Neural crest cell (in vitro differentiated cells): ENCODE results near the gene GPR89B. TPM values are rescaled to one million over a fixed set of nuclear protein-coding genes. Genes with fewer than 3 reads are reported as not detected.
"Not testable (repeated sequence)": the region's sequence is repeated elsewhere in the genome, so short reads cannot be mapped to it uniquely, and the experiment has no call there.

Source experiments
- DNase-seq: peaks from one replicate; pipeline ENCODE4 v3.0.0; 2021; ENCODE audit warnings: low read depth, mixed read lengths, low spot score
- H3K27ac Mint-ChIP-seq: one replicate; pipeline ENCODE4 v1.8.0; 2021; ENCODE audit warnings: mild to moderate bottlenecking, mixed read lengths; ENCODE audit not compliant: unreplicated experiment
- H3K27me3 Mint-ChIP-seq: 2 replicates; pipeline ENCODE4 v1.8.0; 2021; ENCODE audit warnings: low read depth, mild to moderate bottlenecking, mixed read lengths
- H3K36me3 Mint-ChIP-seq: 2 replicates; pipeline ENCODE4 v1.8.0; 2021; ENCODE audit warnings: low read depth, mild to moderate bottlenecking, mixed read lengths
- H3K4me1 Mint-ChIP-seq: 2 replicates; pipeline ENCODE4 v1.8.0; 2021; ENCODE audit warnings: mixed read lengths
- H3K4me3 Mint-ChIP-seq: one replicate; pipeline ENCODE4 v1.8.0; 2021; ENCODE audit warnings: mild to moderate bottlenecking, mixed read lengths
- H3K9me3 Mint-ChIP-seq: 2 replicates; pipeline ENCODE4 v1.8.0; 2021; ENCODE audit warnings: mixed read lengths
- total RNA-seq: library from RNA; stranded (reverse); gene quantifications from 2 replicates; pipeline ENCODE4 v1.2.1, GENCODE V29; 2021
- TF ChIP-seq, protein P1 (sequence below): fragments of 200-600 bp; sonication (generic); conservative IDR thresholded peaks from 2 replicates; pipeline ENCODE4 v1.5.0; 2021; ENCODE audit warnings: antibody characterized with exemption, mild to moderate bottlenecking

GPR89B gene
- total RNA-seq, 1 donor from 2014 or later = 20.6 TPM

DNA sequence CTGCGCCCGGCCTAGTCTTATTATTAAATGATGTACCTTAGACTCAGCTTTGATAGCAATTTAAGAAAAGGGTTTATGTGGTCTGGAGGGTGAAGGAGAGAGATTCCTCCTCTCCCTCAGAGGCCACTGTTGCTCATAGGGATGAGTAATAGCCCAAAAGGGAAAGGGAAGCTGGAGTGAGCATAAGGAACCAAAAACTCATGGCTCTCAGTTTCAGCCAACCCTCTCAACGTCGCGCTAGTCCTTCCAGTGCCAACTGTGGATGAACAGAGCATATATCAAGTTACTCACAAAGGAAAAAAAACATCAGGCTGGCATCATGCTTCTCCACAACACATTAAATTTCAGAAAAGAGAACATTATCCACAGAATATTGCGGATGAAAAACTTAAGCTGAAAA lies 8.3 kb upstream of the GPR89B start:
- TF ChIP-seq, protein P1, sequence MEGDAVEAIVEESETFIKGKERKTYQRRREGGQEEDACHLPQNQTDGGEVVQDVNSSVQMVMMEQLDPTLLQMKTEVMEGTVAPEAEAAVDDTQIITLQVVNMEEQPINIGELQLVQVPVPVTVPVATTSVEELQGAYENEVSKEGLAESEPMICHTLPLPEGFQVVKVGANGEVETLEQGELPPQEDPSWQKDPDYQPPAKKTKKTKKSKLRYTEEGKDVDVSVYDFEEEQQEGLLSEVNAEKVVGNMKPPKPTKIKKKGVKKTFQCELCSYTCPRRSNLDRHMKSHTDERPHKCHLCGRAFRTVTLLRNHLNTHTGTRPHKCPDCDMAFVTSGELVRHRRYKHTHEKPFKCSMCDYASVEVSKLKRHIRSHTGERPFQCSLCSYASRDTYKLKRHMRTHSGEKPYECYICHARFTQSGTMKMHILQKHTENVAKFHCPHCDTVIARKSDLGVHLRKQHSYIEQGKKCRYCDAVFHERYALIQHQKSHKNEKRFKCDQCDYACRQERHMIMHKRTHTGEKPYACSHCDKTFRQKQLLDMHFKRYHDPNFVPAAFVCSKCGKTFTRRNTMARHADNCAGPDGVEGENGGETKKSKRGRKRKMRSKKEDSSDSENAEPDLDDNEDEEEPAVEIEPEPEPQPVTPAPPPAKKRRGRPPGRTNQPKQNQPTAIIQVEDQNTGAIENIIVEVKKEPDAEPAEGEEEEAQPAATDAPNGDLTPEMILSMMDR = no peak
- H3K36me3 Mint-ChIP-seq = no peaks in the 10 kb centered on the region
- DNase-seq = no peak
- peaks cover 7% of the 10 kb centered on the region for H3K4me1 Mint-ChIP-seq
- no peaks in the 10 kb centered on the region for H3K9me3 Mint-ChIP-seq
- H3K27ac Mint-ChIP-seq = no peak overlapping the region
- no peak overlapping the region for H3K4me3 Mint-ChIP-seq
- H3K27me3 Mint-ChIP-seq = no peaks in the 10 kb centered on the region

DNA sequence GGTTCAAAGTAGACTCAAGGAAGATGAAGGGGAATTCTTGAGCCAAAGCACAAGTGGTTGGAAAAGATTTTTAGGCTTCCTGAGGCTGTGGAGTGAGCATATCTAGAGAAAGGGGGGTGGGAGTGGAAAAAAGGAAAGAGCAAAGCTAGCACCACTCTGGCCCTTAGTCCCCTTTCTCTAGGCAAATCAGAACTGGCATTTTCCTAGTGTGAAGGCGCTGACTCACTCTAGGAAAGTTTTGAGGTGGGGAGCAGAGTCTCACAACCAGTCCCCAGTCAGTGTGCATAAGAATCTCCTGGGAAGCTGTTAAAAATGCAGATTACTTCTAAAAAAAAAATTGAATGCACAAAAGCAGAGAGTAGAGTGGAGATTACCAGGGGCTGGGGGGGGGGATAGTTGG lies 3.4 kb upstream of the GPR89B start:
- no peaks in the 10 kb centered on the region for H3K36me3 Mint-ChIP-seq
- peak overlapping the region; percentile 10 for H3K4me3 Mint-ChIP-seq
- TF ChIP-seq, protein P1 = no peak
- H3K27me3 Mint-ChIP-seq = no peaks in the 10 kb centered on the region
- no peak overlapping the region for H3K27ac Mint-ChIP-seq
- H3K9me3 Mint-ChIP-seq = no peaks in the 10 kb centered on the region
- peaks cover 4% of the 10 kb centered on the region for H3K4me1 Mint-ChIP-seq
- no peak for DNase-seq

DNA sequence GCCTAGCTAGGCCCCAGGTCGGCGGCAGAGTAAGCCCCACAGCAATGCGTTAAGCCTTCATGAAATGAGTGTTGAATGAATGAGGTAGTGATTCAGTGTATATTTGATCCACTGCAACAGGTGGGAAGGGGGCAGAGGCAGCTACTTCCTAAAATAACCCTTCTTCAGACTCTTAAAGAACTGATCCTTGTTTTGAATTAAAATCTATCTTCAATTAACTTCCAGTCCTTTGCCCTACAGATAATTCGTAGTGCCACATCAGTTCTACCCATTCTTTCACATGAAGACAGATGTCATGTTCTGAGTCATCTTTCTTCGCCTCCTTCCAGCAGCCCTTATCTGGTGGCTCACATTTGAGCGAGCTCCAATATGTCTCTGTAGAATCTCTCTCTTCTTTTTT lies 1.0 kb upstream of the GPR89B start:
- H3K27ac Mint-ChIP-seq, H3K36me3 Mint-ChIP-seq, H3K4me3 Mint-ChIP-seq, H3K27me3 Mint-ChIP-seq, H3K9me3 Mint-ChIP-seq, DNase-seq: not testable (repeated sequence)
- H3K4me1 Mint-ChIP-seq = peaks cover 15% of the 10 kb centered on the region

DNA sequence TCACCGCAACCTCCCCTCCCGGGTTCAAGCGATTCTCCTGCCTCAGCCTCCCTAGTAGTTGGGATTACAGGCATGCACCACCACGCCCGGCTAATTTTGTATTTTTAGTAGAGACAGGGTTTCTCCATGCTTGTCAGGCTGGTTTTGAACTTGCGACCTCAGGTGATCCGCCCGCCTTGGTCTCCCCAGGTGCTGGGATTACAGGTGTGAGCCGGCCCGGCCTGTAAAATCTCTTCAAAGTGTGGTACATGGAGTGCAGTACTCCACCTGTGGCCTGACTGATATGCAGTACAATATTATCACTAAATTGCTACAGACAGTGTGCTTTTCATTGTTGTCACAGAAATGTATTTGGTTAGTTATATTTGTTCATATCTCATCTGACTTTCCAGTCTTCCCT lies 531 bp upstream of the GPR89B start:
- H3K9me3 Mint-ChIP-seq, H3K27me3 Mint-ChIP-seq, DNase-seq, H3K27ac Mint-ChIP-seq, H3K36me3 Mint-ChIP-seq: not testable (repeated sequence)
- H3K4me3 Mint-ChIP-seq = peak overlapping the region; percentile 81
- peaks cover 15% of the 10 kb centered on the region for H3K4me1 Mint-ChIP-seq

DNA sequence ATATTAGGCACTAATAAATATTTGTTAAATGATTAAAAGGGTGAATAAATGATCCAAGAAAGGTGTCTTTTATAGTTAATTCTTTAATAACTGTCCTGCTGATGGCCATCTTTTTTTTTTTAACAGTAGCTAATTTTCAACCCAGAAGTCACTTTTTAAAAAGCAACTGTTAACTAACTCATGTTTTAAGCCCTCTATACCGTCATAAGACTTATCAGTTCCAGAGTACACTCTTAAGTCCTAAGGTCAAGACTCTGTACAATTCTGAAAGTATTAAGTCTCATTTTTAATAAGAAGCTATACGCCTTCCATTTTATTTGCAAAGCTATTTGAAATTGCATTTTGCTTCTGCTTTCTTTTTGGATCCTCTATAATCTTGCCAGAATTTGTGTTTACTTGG lies 2.9 kb downstream of the GPR89B start:
- peaks cover 15% of the 10 kb centered on the region for H3K4me1 Mint-ChIP-seq
- H3K27me3 Mint-ChIP-seq, H3K36me3 Mint-ChIP-seq, H3K9me3 Mint-ChIP-seq, DNase-seq, H3K27ac Mint-ChIP-seq: not testable (repeated sequence)
- peak overlapping the region; percentile 61 for H3K4me3 Mint-ChIP-seq

DNA sequence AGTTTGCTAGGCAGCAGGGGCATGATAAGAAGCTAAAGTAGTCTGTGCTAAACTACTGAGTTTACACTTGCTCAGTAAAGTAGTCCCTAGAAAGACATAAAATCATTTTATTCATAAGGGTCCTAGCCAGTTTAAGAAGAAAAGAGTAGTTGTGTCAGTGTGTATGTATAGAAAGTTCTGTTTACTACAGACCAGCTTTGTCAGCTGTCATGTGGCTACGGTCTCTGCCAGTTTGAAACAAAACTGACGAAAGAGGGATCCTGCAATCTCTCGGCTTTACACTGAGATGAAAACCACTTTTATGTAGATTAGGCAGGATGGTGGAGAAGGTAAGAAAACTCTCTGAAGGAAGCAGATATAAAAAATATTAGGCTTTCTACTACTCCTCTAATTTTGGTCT lies 7.1 kb downstream of the GPR89B start:
- H3K36me3 Mint-ChIP-seq, DNase-seq, H3K4me3 Mint-ChIP-seq, H3K9me3 Mint-ChIP-seq, H3K27ac Mint-ChIP-seq, H3K27me3 Mint-ChIP-seq, H3K4me1 Mint-ChIP-seq: not testable (repeated sequence)

DNA sequence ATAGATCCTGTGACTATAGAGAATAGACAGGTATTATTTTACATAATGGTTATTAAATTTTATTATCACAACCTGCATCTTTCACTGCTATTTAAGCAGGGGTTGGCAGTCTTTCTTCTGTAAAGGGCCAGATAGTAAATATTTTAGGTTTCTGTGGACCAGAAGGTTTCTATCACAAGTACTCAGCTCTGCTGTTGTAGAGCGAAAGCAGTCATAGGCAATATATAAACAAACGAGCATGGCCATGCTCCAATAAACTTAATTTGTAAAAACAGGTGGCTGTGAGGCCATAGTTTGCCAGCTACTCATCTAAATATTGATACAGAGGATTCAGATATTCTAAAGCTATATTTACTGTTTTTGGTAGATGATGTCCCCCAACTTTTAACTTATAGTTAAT lies 12.2 kb downstream of the GPR89B start:
- not testable (repeated sequence) for H3K4me1 Mint-ChIP-seq, DNase-seq, H3K27ac Mint-ChIP-seq, H3K27me3 Mint-ChIP-seq, H3K36me3 Mint-ChIP-seq, H3K4me3 Mint-ChIP-seq, H3K9me3 Mint-ChIP-seq

DNA sequence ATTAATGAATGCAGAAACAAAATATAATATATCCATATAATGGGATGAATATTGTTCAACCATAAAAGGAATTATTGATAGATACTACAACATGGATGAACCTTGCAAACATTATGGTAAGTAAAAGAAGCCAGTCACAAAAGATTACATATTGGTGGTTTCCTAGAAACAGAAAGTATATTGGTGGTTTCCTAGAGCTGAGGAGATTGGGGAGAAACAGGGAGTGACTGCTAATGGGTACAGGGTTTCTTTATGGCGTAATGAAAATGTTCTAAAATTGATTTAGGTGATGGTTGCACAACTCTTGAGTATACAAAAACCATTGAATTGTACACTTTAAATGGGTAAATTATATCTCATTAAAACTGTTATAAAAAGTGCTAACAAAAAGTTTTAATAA lies 14.3 kb downstream of the GPR89B start:
- not testable (repeated sequence) for H3K36me3 Mint-ChIP-seq, H3K4me3 Mint-ChIP-seq, H3K27ac Mint-ChIP-seq, H3K9me3 Mint-ChIP-seq, DNase-seq, H3K27me3 Mint-ChIP-seq, H3K4me1 Mint-ChIP-seq

DNA sequence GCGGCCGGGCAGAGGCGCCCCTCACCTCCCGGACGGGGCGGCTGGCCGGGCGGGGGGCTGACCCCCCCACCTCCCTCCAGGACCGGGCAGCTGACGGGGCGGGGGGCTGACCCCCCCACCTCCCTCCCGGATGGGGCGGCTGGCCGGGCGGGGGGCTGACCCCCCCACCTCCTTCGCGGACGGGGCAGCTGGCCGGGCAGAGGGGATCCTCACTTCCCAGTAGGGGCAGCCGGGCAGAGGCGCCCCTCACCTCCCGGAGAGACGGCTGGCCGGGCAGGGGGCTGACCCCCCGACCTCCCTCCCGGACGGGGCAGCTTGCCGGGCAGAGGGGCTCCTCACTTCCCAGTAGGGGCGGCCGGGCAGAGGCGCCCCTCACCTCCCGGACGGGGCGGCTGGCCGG lies 21.3 kb downstream of the GPR89B start:
- not testable (repeated sequence) for H3K4me3 Mint-ChIP-seq, DNase-seq, H3K27me3 Mint-ChIP-seq

DNA sequence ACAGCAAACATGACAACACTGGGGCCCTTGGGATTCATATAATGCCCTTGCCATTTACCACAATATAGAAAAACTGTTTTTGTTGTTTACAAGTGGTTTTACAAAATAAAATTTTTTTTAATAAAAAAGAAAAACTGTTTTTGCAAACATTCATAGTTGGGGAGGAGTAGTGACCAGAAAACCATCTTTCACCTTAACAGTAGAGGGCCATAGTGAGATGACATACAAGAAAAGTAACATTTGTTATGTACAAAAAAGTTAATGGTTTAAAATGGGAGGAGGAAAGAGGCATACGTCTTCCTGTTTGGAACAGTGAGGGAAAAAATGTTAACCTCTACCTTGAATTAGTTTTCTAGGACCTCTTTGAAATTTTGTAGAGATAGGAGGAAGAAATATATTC lies 30.7 kb downstream of the GPR89B start:
- H3K36me3 Mint-ChIP-seq, H3K9me3 Mint-ChIP-seq, DNase-seq, H3K27ac Mint-ChIP-seq, H3K4me1 Mint-ChIP-seq, H3K27me3 Mint-ChIP-seq, H3K4me3 Mint-ChIP-seq: not testable (repeated sequence)

More for the DNA sequence above, 21.3 kb downstream of the GPR89B start:
- H3K9me3 Mint-ChIP-seq, H3K4me1 Mint-ChIP-seq, H3K36me3 Mint-ChIP-seq, H3K27ac Mint-ChIP-seq: not testable (repeated sequence)

DNA sequence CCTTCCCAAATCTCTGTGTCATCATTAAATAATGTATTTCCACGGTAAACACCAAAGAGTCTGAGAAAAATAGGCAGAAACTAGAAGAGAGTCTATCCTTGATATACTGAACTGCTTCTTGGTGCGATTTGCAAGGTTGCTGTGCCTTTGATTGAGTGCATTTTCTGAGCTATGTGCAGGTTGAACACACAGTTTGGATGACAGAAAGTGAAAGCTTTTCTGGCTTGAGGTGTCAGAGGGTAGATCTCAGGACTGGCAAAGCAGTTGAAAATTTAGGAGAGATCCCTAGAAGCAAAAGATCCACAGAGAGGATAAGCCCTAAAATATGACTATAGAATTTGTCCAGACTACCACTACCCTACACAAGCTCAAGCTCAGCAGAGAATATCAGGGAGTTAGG lies 31.5 kb downstream of the GPR89B start:
- DNase-seq, H3K27ac Mint-ChIP-seq, H3K4me3 Mint-ChIP-seq, H3K4me1 Mint-ChIP-seq, H3K27me3 Mint-ChIP-seq, H3K36me3 Mint-ChIP-seq, H3K9me3 Mint-ChIP-seq: not testable (repeated sequence)

DNA sequence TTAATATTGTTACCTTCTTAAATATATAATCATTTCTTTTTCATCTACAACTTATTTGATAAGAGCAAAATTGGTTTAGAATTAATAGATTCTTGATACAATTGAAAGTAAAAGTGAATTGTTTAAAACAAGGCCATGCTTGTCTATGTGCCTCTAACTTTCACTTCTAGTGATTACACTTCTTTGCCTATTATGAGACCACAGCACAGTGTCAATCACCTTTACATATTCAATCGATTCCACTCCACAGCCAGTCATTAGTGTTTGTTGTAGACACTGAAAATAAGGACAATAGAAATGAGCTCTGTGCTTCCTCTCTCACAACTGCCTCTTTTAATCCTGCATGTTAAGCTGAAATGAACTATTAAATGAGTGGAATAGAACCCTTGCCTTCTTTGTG lies 36.4 kb downstream of the GPR89B start:
- H3K4me3 Mint-ChIP-seq, DNase-seq, H3K9me3 Mint-ChIP-seq, H3K4me1 Mint-ChIP-seq, H3K27ac Mint-ChIP-seq, H3K36me3 Mint-ChIP-seq, H3K27me3 Mint-ChIP-seq: not testable (repeated sequence)

DNA sequence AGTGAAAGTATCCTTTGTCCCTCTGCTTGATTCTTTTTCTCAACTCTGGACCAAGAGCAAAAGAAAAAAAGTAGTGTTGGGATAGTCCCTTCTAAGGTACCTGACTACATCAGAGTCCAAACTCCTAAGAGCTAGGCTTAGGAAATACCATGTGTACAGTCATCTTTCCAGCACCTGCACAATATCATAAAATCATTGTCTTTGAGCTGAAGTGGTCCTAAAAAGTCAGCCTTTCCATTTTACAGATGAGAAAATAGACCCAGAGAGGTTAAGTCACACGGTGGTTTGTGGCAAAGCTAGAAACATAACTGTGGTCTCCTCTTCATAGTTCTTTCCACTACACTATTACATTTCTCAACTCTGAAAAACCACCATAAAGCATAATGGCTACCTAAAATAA lies 38.4 kb downstream of the GPR89B start:
- not testable (repeated sequence) for H3K4me3 Mint-ChIP-seq, H3K4me1 Mint-ChIP-seq, DNase-seq, H3K27me3 Mint-ChIP-seq, H3K27ac Mint-ChIP-seq, H3K36me3 Mint-ChIP-seq, H3K9me3 Mint-ChIP-seq
